Adrenal gland (tissue), 12 donors: ENCODE data around the gene THRB. TPM values are rescaled to one million over a fixed set of nuclear protein-coding genes. Genes with fewer than 3 reads are reported as not detected.

Experiments used
- DNase-seq, 7 donors: peaks; one replicate each; pipeline ENCODE4 v3.0.0-alpha.2; 2019 to 2020
- H3K27ac ChIP-seq, 5 donors: fragments of 200-600 bp; sonication (generic) in 4 of 5; 1 replicate in 3 of 5; 2 replicates in 2 of 5; pipeline versions ENCODE4 v1.5.1 to v1.8.0; 2016 to 2020; ENCODE audit warnings: mild to moderate bottlenecking in 1 of 5
- H3K27me3 ChIP-seq: fragments of 200-600 bp; 2 replicates; pipeline ENCODE4 v1.8.0; 2021
- H3K36me3 ChIP-seq, 2 donors: fragments of 200-600 bp; replicated peaks in 1 of 2; 1 replicate in 1 of 2; 2 replicates in 1 of 2; pipeline versions ENCODE4 v1.5.1 to v1.8.0; 2018 to 2022
- H3K4me1 ChIP-seq, 2 donors: fragments of 200-600 bp; replicated peaks in 1 of 2; 1 replicate in 1 of 2; 2 replicates in 1 of 2; pipeline versions ENCODE4 v1.5.1 to v1.8.0; 2018 to 2021
- H3K4me3 ChIP-seq, 4 donors: fragments of 200-600 bp; sonication (generic) in 3 of 4; one replicate each; pipeline ENCODE4 v1.5.1; 2016 to 2018
- H3K9me3 ChIP-seq, 3 donors: fragments of 200-600 bp; sonication (generic) in 1 of 3; replicated peaks in 1 of 3; 1 replicate in 2 of 3; 2 replicates in 1 of 3; pipeline versions ENCODE4 v1.5.1 to v1.8.0; 2016 to 2021
- CTCF ChIP-seq, 6 experiments: fragments of 450-650 bp in 4 of 6; fragments of 200-600 bp in 2 of 6; sonication (generic) in 1 of 6; IDR thresholded peaks; 1 replicate in 5 of 6; 2 replicates in 1 of 6; pipeline versions ENCODE4 v1.5.1 to v1.8.0; 2016 to 2021; ENCODE audit warnings: antibody characterized with exemption in 6 of 6, mild to moderate bottlenecking in 2 of 6, moderate library complexity in 1 of 6
- POLR2A ChIP-seq, 2 donors: fragments of 450-650 bp; IDR thresholded peaks; one replicate each; pipeline ENCODE4 v1.6.1; 2017; ENCODE audit warnings: antibody characterized with exemption in 2 of 2, mild to moderate bottlenecking in 2 of 2, moderate library complexity in 1 of 2
- WGBS, 4 donors: extraction: QIAGEN DNeasy Blood & Tissue Kit in 2 of 4; methylation state at CpG; one replicate each; pipeline versions ENCODE4 v1.1.5 to v1.1.7; 2013 to 2017; 5-methylcytosine and 5-hydroxymethylcytosine counted together
- intact Hi-C, 2 donors: fragments of 100-400 bp; cut with DNase I; formaldehyde crosslinking; loops; one replicate each; pipeline versions ENCODE4 v1.14.1 to v1.15.0; 2022 to 2023
- polyA plus RNA-seq, 3 donors: library from polyadenylated mRNA; stranded (reverse); fragments of 200-250 nt in 2 of 3; fragments of 350-450 nt in 1 of 3; fragmentation: Illumina TruSeq in 1 of 3; extraction: RNeasy Lipid Tissue Mini Kit (QIAGEN cat#74804) in 1 of 3; gene quantifications; one replicate each; pipeline ENCODE4 v1.2.3, GENCODE V29; 2013 to 2014
- total RNA-seq, 9 donors: library from RNA; depleted of rRNA in 4 of 9; stranded (reverse); fragments of >200 nt in 4 of 9; fragments of 120-200 nt in 1 of 9; fragmentation: NEBNext Ultra II Directional in 1 of 9; extraction: Animal tissue kit (Norgen Biotek cat#: 25700) in 1 of 9; gene quantifications; one replicate each; pipeline versions ENCODE4 v1.1.0 to v1.2.4, GENCODE V29; 2013 to 2023
- donor health status: healthy with polysubstance abuse.
- donor health status: Bipolar disorder and iron deficiency.
- donor health status: DM: yes; HTN: yes; CAD: no.
- donor health status: DM: no; HTN: no; CAD: no.
- donor health status: DM: no; HTN: no; CAD: no.
- donor health status: DM: yes; HTN: yes; CAD: no.

THRB gene
- total and polyA plus RNA-seq, 12 donors, result 3.0 to 30.7 (median 13.5) TPM

- intact Hi-C loops, result loop anchor here in 1 of 2 donors (10.0 kb wide), 1 partner anchor 58 kb away; no protein-coding TSS in a partner anchor
- no peak for DNase-seq
- 39 to 56% (median 48%) methylated on average over 2 of the region's 2 CpGs for WGBS, 4 donors
- H3K27ac ChIP-seq, result no peak overlapping the region
- no peaks in the 10 kb centered on the region for H3K27me3 ChIP-seq
- H3K4me3 ChIP-seq, result no peak overlapping the region
- H3K36me3 ChIP-seq, result no peaks in the 10 kb centered on the region
- H3K4me1 ChIP-seq, result peaks cover 4 to 7% of the 10 kb centered on the region in 2 donors
- no peak for TF ChIP-seq CTCF (IDR thresholded peaks at IDR 0.05)
- no peak for TF ChIP-seq POLR2A (IDR thresholded peaks at IDR 0.05)
- no peaks in the 10 kb centered on the region for H3K9me3 ChIP-seq
These were observed 32.1 kb upstream of the THRB start for GRCh38 chr3:24526640-24527212.

- intact Hi-C loops, result loop anchor here in 1 of 2 donors (10.0 kb wide), 1 partner anchor 59 kb away; no protein-coding TSS in a partner anchor
These were observed 30.9 kb upstream of the THRB start for GRCh38 chr3:24525557-24525956.

GRCh38 chr3:24525022-24525421 lies 30.4 kb upstream of the THRB start:
- intact Hi-C loops, result loop anchor here in 1 of 2 donors (10.0 kb wide), 1 partner anchor 60 kb away; no protein-coding TSS in a partner anchor
- H3K4me1 ChIP-seq, result peaks cover 4 to 7% of the 10 kb centered on the region in 2 donors
- no peak overlapping the region for H3K27ac ChIP-seq
- H3K9me3 ChIP-seq, result no peaks in the 10 kb centered on the region
- WGBS, 4 donors, result 83 to 91% (median 89%) methylated on average over 1 of the region's 1 CpG
- DNase-seq, result no peak
- TF ChIP-seq POLR2A (IDR thresholded peaks at IDR 0.05), result no peak
- no peak for TF ChIP-seq CTCF (IDR thresholded peaks at IDR 0.05)
- H3K4me3 ChIP-seq, result no peak overlapping the region
- no peaks in the 10 kb centered on the region for H3K27me3 ChIP-seq
- H3K36me3 ChIP-seq, result no peaks in the 10 kb centered on the region

More at GRCh38 chr3:24525557-24525956, 30.9 kb upstream of the THRB start:
- Histone ChIP-seq H3K27me3 (no peaks in the 10 kb centered on the region), H3K36me3 (no peaks in the 10 kb centered on the region), H3K4me3 (no peak overlapping the region), H3K4me1 (peaks cover 4 to 7% of the 10 kb centered on the region in 2 donors), H3K27ac (no peak overlapping the region), H3K9me3 (no peaks in the 10 kb centered on the region)
- no peak for TF ChIP-seq POLR2A (IDR thresholded peaks at IDR 0.05)
- TF ChIP-seq CTCF (IDR thresholded peaks at IDR 0.05), result no peak
- no peak for DNase-seq
- WGBS, 4 donors, result 91 to 100% (median 93%) methylated on average over 1 of the region's 1 CpG

- no peak for DNase-seq
- Histone ChIP-seq H3K27ac (no peak overlapping the region), H3K27me3 (no peaks in the 10 kb centered on the region), H3K36me3 (no peaks in the 10 kb centered on the region), H3K4me3 (no peak overlapping the region), H3K9me3 (no peaks in the 10 kb centered on the region), H3K4me1 (peaks cover 4 to 7% of the 10 kb centered on the region in 2 donors)
- WGBS, 4 donors, result 80 to 88% (median 82%) methylated on average over 3 of the region's 3 CpGs
- intact Hi-C loops, result loop anchor here in 1 of 2 donors (10.0 kb wide), 1 partner anchor 61 kb away; no protein-coding TSS in a partner anchor
- TF ChIP-seq POLR2A (IDR thresholded peaks at IDR 0.05), result no peak
- TF ChIP-seq CTCF (IDR thresholded peaks at IDR 0.05), result no peak
These were observed 29.5 kb upstream of the THRB start for GRCh38 chr3:24523988-24524727.
